HCT116 (cell line): ENCODE data around the gene ETNK1. TPM values are rescaled to one million over a fixed set of nuclear protein-coding genes. Genes with fewer than 3 reads are reported as not detected.

Experiments
- ATAC-seq: fragments of 200-7000 bp; cut with Tn5 transposase; 2 replicates; pipeline ENCODE4 v1.9.1; 2020; ENCODE audit warnings: mild to moderate bottlenecking, moderate library complexity
- BruUV-seq: library from RNA; stranded (reverse); fragments of 400-500 nt; replicated peaks from 2 replicates; lab custom pipeline; 2021; lab: Mats Ljungman, UMichigan
- CTCF ChIA-PET: fragments of 300-600 bp; sonication (Branson Sonifier 250); formaldehyde crosslinking; loops from one replicate; lab custom pipeline; 2021; ENCODE audit warnings: antibody characterized with exemption; lab: Charles Lee
- POLR2A ChIA-PET: fragments of 300-600, 350-600 bp; sonication (Branson Sonifier 250); formaldehyde crosslinking; loops from one replicate; lab custom pipeline; 2021; ENCODE audit warnings: antibody characterized with exemption; lab: Charles Lee
- RAD21 ChIA-PET, 2 experiments: fragments of 300-600 bp; sonication (Branson Sonifier 250); formaldehyde crosslinking; loops; one replicate each; lab custom pipeline; 2023; ENCODE audit warnings: low total read pairs in 2 of 2; ENCODE audit not compliant: uncharacterized antibody in 2 of 2, unreplicated experiment in 2 of 2, low non-redundant PET in 1 of 2; lab: Charles Lee
- DNase-seq: peaks from one replicate; pipeline ENCODE4 v3.0.0-alpha.2; 2010; ENCODE audit warnings: low read depth, low spot score
- H2AFZ ChIP-seq: fragments of 200-600 bp; shearing (Covaris generic), sonication (generic); 2 replicates; pipeline ENCODE4 v1.6.1; 2017; ENCODE audit warnings: low read depth, mixed run types, mixed read lengths, antibody characterized with exemption, low read length; ENCODE audit not compliant: poor library complexity, severe bottlenecking
- H3K27ac ChIP-seq: 2 replicates; pipeline ENCODE4 v1.5.1; 2012; ENCODE audit warnings: low read depth, low read length
- H3K27me3 ChIP-seq: fragments of 200-600 bp; sonication (generic); 2 replicates; pipeline ENCODE4 v1.6.1; 2016; ENCODE audit warnings: mixed run types, low read length, mixed read lengths; ENCODE audit not compliant: insufficient read depth
- H3K36me3 ChIP-seq, 2 experiments: fragments of 200-500 bp in 1 of 2; fragments of 200-600 bp in 1 of 2; sonication (Bioruptor generic) in 1 of 2; sonication (generic) in 1 of 2; 2 replicates each; pipeline versions ENCODE4 v1.5.1 to v1.6.1; 2014 to 2016; ENCODE audit warnings: low read length in 2 of 2, inconsistent platforms in 1 of 2, mixed read lengths in 1 of 2, mixed run types in 1 of 2; ENCODE audit not compliant: insufficient read depth in 2 of 2, control insufficient read depth in 1 of 2
- H3K4me1 ChIP-seq, 2 experiments: fragments of 200-600 bp in 1 of 2; sonication (generic) in 1 of 2; 2 replicates each; pipeline versions ENCODE4 v1.5.1 to v1.6.1; 2012 to 2017; ENCODE audit warnings: low read length in 2 of 2, inconsistent platforms in 1 of 2, mild to moderate bottlenecking in 1 of 2, mixed read lengths in 1 of 2, mixed run types in 1 of 2, moderate library complexity in 1 of 2; ENCODE audit not compliant: insufficient read depth in 2 of 2, control insufficient read depth in 1 of 2
- H3K4me2 ChIP-seq: fragments of 200-600 bp; sonication (generic); 2 replicates; pipeline ENCODE4 v1.6.1; 2017; ENCODE audit warnings: mixed run types, low read length, mixed read lengths
- H3K4me3 ChIP-seq, 2 experiments: fragments of 200-600 bp in 1 of 2; sonication (generic) in 1 of 2; replicated peaks in 1 of 2; 2 replicates each; pipeline ENCODE4 v1.5.1; 2011 to 2016; ENCODE audit warnings: low read length in 2 of 2, control low read depth in 1 of 2, low read depth in 1 of 2, mild to moderate bottlenecking in 1 of 2, mixed read lengths in 1 of 2, mixed run types in 1 of 2
- H3K79me2 ChIP-seq: fragments of 200-600 bp; sonication (generic); 2 replicates; pipeline ENCODE4 v1.6.1; 2017; ENCODE audit warnings: mild to moderate bottlenecking, mixed run types, low read length, moderate library complexity, mixed read lengths; ENCODE audit not compliant: insufficient read depth
- H3K9ac ChIP-seq: fragments of 200-600 bp; sonication (generic); 2 replicates; pipeline ENCODE4 v1.6.1; 2016; ENCODE audit warnings: low read length, mixed read lengths
- H3K9me2 ChIP-seq: fragments of 200-600 bp; sonication (generic), shearing (Covaris generic); 2 replicates; pipeline ENCODE4 v1.6.1; 2017; ENCODE audit warnings: mixed run types, mild to moderate bottlenecking, moderate library complexity; ENCODE audit not compliant: insufficient read depth
- H3K9me3 ChIP-seq, 2 experiments: fragments of 200-500 bp in 1 of 2; fragments of 200-600 bp in 1 of 2; sonication (Bioruptor generic) in 1 of 2; sonication (generic) in 1 of 2; 2 replicates each; pipeline ENCODE4 v1.6.1; 2014 to 2017; ENCODE audit warnings: low read length in 2 of 2, mixed read lengths in 2 of 2, inconsistent platforms in 1 of 2, low read depth in 1 of 2, mild to moderate bottlenecking in 1 of 2, mixed run types in 1 of 2, moderate library complexity in 1 of 2; ENCODE audit not compliant: control insufficient read depth in 1 of 2, insufficient read depth in 1 of 2
- H4K20me1 ChIP-seq: fragments of 200-600 bp; sonication (generic), shearing (Covaris generic); 2 replicates; pipeline ENCODE4 v1.6.1; 2017; ENCODE audit warnings: mixed run types, mild to moderate bottlenecking, moderate library complexity; ENCODE audit not compliant: insufficient read depth
- CEBPB ChIP-seq: IDR thresholded peaks from 2 replicates; pipeline ENCODE4 v1.6.1; 2012; ENCODE audit warnings: low read depth
- EGR1 ChIP-seq: IDR thresholded peaks from 2 replicates; pipeline ENCODE4 v1.6.1; 2012; ENCODE audit warnings: low read depth
- ELF1 ChIP-seq: IDR thresholded peaks from 2 replicates; pipeline ENCODE4 v1.6.1; 2012; ENCODE audit warnings: low read depth, borderline replicate concordance
- FOSL1 ChIP-seq: IDR thresholded peaks from 2 replicates; pipeline ENCODE4 v1.6.1; 2012; ENCODE audit warnings: low read depth
- JUND ChIP-seq: IDR thresholded peaks from 2 replicates; pipeline ENCODE4 v1.6.1; 2012
- RAD21 ChIP-seq: IDR thresholded peaks from 2 replicates; pipeline ENCODE4 v1.6.1; 2012; ENCODE audit warnings: low read depth, mild to moderate bottlenecking
- SP1 ChIP-seq: IDR thresholded peaks from 2 replicates; pipeline ENCODE4 v1.6.1; 2012; ENCODE audit warnings: low read depth
- ZFX ChIP-seq: fragments of 450-650 bp; IDR thresholded peaks from 2 replicates; pipeline ENCODE4 v1.6.1; 2017
- ZNF274 ChIP-seq: fragments of 200-500 bp; sonication (Bioruptor generic); IDR thresholded peaks from 2 replicates; pipeline ENCODE4 v1.6.1; 2014; ENCODE audit warnings: mild to moderate bottlenecking, low read depth, low read length, inconsistent platforms
- intact Hi-C: fragments of 100-400 bp; cut with micrococcal nuclease; formaldehyde crosslinking; loops from 2 replicates; pipeline ENCODE4 v1.10.0; 2022
- total RNA-seq: library from RNA; stranded (reverse); gene quantifications from one replicate; pipeline ENCODE4 v1.2.1, GENCODE V29; 2021; ENCODE audit not compliant: unreplicated experiment
- TF ChIP-seq, protein P1 (sequence below): IDR thresholded peaks from 2 replicates; pipeline ENCODE4 v1.6.1; 2012; ENCODE audit warnings: low read depth
- TF ChIP-seq, protein P2 (sequence below), 3 experiments: fragments of 200-600 bp in 1 of 3; sonication (generic) in 1 of 3; IDR thresholded peaks in 2 of 3; conservative IDR thresholded peaks in 1 of 3; 2 replicates each; pipeline ENCODE4 v1.5.1; 2012 to 2017; ENCODE audit warnings: low read depth in 2 of 3, low read length in 2 of 3, antibody characterized with exemption in 1 of 3, borderline replicate concordance in 1 of 3, control low read depth in 1 of 3, mild to moderate bottlenecking in 1 of 3, mixed read lengths in 1 of 3, mixed run types in 1 of 3, moderate library complexity in 1 of 3; ENCODE audit not compliant: insufficient read depth in 1 of 3
- TF ChIP-seq, protein P3 (sequence below): IDR thresholded peaks from 2 replicates; pipeline ENCODE4 v1.6.1; 2011; ENCODE audit warnings: mild to moderate bottlenecking, low read length, moderate library complexity; ENCODE audit not compliant: insufficient replicate concordance; ENCODE audit errors: extremely low read depth

Gene ETNK1
- total RNA-seq, 1 experiment from 2014 or later = 83.6 TPM

- no peaks in the 10 kb centered on the region for H3K27me3 ChIP-seq
- H3K4me2 ChIP-seq = no peak overlapping the region
- H4K20me1 ChIP-seq = no peaks in the 10 kb centered on the region
- H3K4me1 ChIP-seq = no peaks in the 10 kb centered on the region
- H3K36me3 ChIP-seq = peaks cover 7 to 8% of the 10 kb centered on the region in 2 experiments; a peak in 3 of 4 replicates
- ChIA-PET RAD21 (no interaction called here), CTCF (interaction anchor here (1.4 kb wide), 1 partner anchor 16 kb away, joined by 5 read pairs; no protein-coding TSS in a partner anchor), POLR2A (interaction anchor here (1.1 kb wide), 1 partner anchor 44 kb away, joined by 3 read pairs; the partner anchor contains the start of gene ETNK1)
- intact Hi-C loops = loop anchor here (10.0 kb wide), 1 partner anchor 584 kb away; no protein-coding TSS in a partner anchor
- H3K79me2 ChIP-seq = peaks cover 9% of the 10 kb centered on the region; the same call in 1 of the 2 replicates
- TF ChIP-seq CEBPB (no peak), SP1 (no peak), ZFX (no peak), JUND (no peak), EGR1 (no peak), ELF1 (no peak)
- ATAC-seq (no peak), DNase-seq (no peak)
- no peak overlapping the region for H3K27ac ChIP-seq
- BruUV-seq = no TSS peak
- no peak overlapping the region for H2AFZ ChIP-seq
- no peak overlapping the region for H3K9ac ChIP-seq
- H3K9me2 ChIP-seq = no peaks in the 10 kb centered on the region
- H3K9me3 ChIP-seq = no peaks in the 10 kb centered on the region
- H3K4me3 ChIP-seq = no peak overlapping the region
These were observed 43.5 kb downstream of the ETNK1 start for GRCh38 chr12:22668441-22668840.

GRCh38 chr12:22670762-22671161 lies 45.8 kb downstream of the ETNK1 start:
- no peak for ATAC-seq
- CTCF ChIA-PET = interaction anchor here (1.0 to 2.2 kb wide), 4 partner anchors 8 to 588 kb away, joined by 3 to 15 read pairs (median 8); no protein-coding TSS in a partner anchor
- BruUV-seq = no TSS peak
- Histone ChIP-seq H3K27me3 (no peaks in the 10 kb centered on the region), H3K4me1 (no peaks in the 10 kb centered on the region), H3K36me3 (peaks cover 11 to 14% of the 10 kb centered on the region in 2 experiments), H3K27ac (no peak overlapping the region), H3K9me2 (no peaks in the 10 kb centered on the region), H3K4me3 (no peak overlapping the region), H3K9ac (no peak overlapping the region), H2AFZ (no peak overlapping the region), H3K9me3 (no peaks in the 10 kb centered on the region), H3K79me2 (peaks cover 19% of the 10 kb centered on the region), H4K20me1 (no peaks in the 10 kb centered on the region), H3K4me2 (no peak overlapping the region)
- no peak for DNase-seq
- RAD21 ChIA-PET = no interaction called here
- POLR2A ChIA-PET = no interaction called here
- intact Hi-C loops = no loop called here
- TF ChIP-seq, protein P1, sequence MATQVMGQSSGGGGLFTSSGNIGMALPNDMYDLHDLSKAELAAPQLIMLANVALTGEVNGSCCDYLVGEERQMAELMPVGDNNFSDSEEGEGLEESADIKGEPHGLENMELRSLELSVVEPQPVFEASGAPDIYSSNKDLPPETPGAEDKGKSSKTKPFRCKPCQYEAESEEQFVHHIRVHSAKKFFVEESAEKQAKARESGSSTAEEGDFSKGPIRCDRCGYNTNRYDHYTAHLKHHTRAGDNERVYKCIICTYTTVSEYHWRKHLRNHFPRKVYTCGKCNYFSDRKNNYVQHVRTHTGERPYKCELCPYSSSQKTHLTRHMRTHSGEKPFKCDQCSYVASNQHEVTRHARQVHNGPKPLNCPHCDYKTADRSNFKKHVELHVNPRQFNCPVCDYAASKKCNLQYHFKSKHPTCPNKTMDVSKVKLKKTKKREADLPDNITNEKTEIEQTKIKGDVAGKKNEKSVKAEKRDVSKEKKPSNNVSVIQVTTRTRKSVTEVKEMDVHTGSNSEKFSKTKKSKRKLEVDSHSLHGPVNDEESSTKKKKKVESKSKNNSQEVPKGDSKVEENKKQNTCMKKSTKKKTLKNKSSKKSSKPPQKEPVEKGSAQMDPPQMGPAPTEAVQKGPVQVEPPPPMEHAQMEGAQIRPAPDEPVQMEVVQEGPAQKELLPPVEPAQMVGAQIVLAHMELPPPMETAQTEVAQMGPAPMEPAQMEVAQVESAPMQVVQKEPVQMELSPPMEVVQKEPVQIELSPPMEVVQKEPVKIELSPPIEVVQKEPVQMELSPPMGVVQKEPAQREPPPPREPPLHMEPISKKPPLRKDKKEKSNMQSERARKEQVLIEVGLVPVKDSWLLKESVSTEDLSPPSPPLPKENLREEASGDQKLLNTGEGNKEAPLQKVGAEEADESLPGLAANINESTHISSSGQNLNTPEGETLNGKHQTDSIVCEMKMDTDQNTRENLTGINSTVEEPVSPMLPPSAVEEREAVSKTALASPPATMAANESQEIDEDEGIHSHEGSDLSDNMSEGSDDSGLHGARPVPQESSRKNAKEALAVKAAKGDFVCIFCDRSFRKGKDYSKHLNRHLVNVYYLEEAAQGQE = no peak
- TF ChIP-seq, protein P2, sequence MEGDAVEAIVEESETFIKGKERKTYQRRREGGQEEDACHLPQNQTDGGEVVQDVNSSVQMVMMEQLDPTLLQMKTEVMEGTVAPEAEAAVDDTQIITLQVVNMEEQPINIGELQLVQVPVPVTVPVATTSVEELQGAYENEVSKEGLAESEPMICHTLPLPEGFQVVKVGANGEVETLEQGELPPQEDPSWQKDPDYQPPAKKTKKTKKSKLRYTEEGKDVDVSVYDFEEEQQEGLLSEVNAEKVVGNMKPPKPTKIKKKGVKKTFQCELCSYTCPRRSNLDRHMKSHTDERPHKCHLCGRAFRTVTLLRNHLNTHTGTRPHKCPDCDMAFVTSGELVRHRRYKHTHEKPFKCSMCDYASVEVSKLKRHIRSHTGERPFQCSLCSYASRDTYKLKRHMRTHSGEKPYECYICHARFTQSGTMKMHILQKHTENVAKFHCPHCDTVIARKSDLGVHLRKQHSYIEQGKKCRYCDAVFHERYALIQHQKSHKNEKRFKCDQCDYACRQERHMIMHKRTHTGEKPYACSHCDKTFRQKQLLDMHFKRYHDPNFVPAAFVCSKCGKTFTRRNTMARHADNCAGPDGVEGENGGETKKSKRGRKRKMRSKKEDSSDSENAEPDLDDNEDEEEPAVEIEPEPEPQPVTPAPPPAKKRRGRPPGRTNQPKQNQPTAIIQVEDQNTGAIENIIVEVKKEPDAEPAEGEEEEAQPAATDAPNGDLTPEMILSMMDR (IDR thresholded peaks at IDR 0.05 in 2 of 3, conservative IDR thresholded peaks at IDR 0.05 in 1 of 3; ENCODE audit: borderline replicate concordance in 1 of 3, insufficient read depth in 1 of 3, low read depth in 2 of 3, low read length in 2 of 3) = peak in 2 of 3 experiments; percentile 12 to 47; a peak in 2 of 6 replicates
- TF ChIP-seq, protein P3, sequence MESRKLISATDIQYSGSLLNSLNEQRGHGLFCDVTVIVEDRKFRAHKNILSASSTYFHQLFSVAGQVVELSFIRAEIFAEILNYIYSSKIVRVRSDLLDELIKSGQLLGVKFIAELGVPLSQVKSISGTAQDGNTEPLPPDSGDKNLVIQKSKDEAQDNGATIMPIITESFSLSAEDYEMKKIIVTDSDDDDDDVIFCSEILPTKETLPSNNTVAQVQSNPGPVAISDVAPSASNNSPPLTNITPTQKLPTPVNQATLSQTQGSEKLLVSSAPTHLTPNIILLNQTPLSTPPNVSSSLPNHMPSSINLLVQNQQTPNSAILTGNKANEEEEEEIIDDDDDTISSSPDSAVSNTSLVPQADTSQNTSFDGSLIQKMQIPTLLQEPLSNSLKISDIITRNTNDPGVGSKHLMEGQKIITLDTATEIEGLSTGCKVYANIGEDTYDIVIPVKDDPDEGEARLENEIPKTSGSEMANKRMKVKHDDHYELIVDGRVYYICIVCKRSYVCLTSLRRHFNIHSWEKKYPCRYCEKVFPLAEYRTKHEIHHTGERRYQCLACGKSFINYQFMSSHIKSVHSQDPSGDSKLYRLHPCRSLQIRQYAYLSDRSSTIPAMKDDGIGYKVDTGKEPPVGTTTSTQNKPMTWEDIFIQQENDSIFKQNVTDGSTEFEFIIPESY = no peak
- TF ChIP-seq FOSL1 (no peak), ZNF274 (no peak), CEBPB (no peak), RAD21 (peak; percentile 16; the same call in 1 of the 2 replicates)
